ENCODE data around the gene LDLRAD3. TPM values are rescaled to one million over a fixed set of nuclear protein-coding genes. Genes with fewer than 3 reads are reported as not detected.

The LDLRAD3 gene
- total RNA-seq, 2 experiments from 2014 or later: not detected

- Histone ChIP-seq H3K27ac (ENCODE audit: low read depth, low read length, poor library complexity, severe bottlenecking) (no peak overlapping the region), H4K20me1 (ENCODE audit: insufficient read depth, low read length) (no peaks in the 10 kb centered on the region), H3K79me2 (ENCODE audit: insufficient read depth, low read depth, low read length) (no peaks in the 10 kb centered on the region), H2AFZ (ENCODE audit: low read length) (no peak overlapping the region), H3K36me3 (ENCODE audit: insufficient read depth, low read length) (no peaks in the 10 kb centered on the region), H3K4me3 (ENCODE audit: low read depth, low read length, poor library complexity, severe bottlenecking) (no peak overlapping the region), H3K9me3 (ENCODE audit: low read length) (no peaks in the 10 kb centered on the region), H3K4me2 (ENCODE audit: low read length) (no peak overlapping the region), H3K4me1 (ENCODE audit: insufficient read depth, low read length, poor library complexity, severe bottlenecking) (no peaks in the 10 kb centered on the region), H3K9me2 (ENCODE audit: insufficient read depth, low read length) (no peaks in the 10 kb centered on the region)
- intact Hi-C loops (cut with micrococcal nuclease; ENCODE audit: unreplicated experiment): no loop called here
- no TSS peak for BruUV-seq (replicated peaks)
- ChIA-PET POLR2A (interaction anchor here (0.7 kb wide), 1 partner anchor 427 kb away, joined by 3 read pairs; no protein-coding TSS in a partner anchor), CTCF (ENCODE audit: unreplicated experiment) (no interaction called here)
- DNase-seq (ENCODE audit: low spot score): no peak
- TF ChIP-seq EZH2phosphoT487 (IDR thresholded peaks at IDR 0.05; ENCODE audit: borderline replicate concordance, low read depth, low read length): no peak
- no peak for TF ChIP-seq CTCF (conservative IDR thresholded peaks at IDR 0.05; ENCODE audit: low read length)
Measured at GRCh38 chr11:36089920-36090319, 146.1 kb downstream of the LDLRAD3 start.

- no peak overlapping the region for H2AFZ ChIP-seq (ENCODE audit: low read length)
- intact Hi-C loops (cut with micrococcal nuclease; ENCODE audit: unreplicated experiment): no loop called here
- CTCF ChIA-PET (ENCODE audit: unreplicated experiment): no interaction called here
Measured at GRCh38 chr11:36090356-36091109, 146.7 kb downstream of the LDLRAD3 start.

More at GRCh38 chr11:36090356-36091109, 146.7 kb downstream of the LDLRAD3 start:
- H3K4me3 ChIP-seq (ENCODE audit: low read depth, low read length, poor library complexity, severe bottlenecking): no peak overlapping the region
- H3K27ac ChIP-seq (ENCODE audit: low read depth, low read length, poor library complexity, severe bottlenecking): no peak overlapping the region
- DNase-seq (ENCODE audit: low spot score): no peak
- no peak overlapping the region for H3K4me2 ChIP-seq (ENCODE audit: low read length)
- no peaks in the 10 kb centered on the region for H3K9me2 ChIP-seq (ENCODE audit: insufficient read depth, low read length)
- no peaks in the 10 kb centered on the region for H3K4me1 ChIP-seq (ENCODE audit: insufficient read depth, low read length, poor library complexity, severe bottlenecking)
- no peaks in the 10 kb centered on the region for H3K9me3 ChIP-seq (ENCODE audit: low read length)
- no peaks in the 10 kb centered on the region for H3K79me2 ChIP-seq (ENCODE audit: insufficient read depth, low read depth, low read length)
- no peaks in the 10 kb centered on the region for H3K36me3 ChIP-seq (ENCODE audit: insufficient read depth, low read length)
- BruUV-seq (replicated peaks): no TSS peak
- no peaks in the 10 kb centered on the region for H4K20me1 ChIP-seq (ENCODE audit: insufficient read depth, low read length)
- TF ChIP-seq EZH2phosphoT487 (IDR thresholded peaks at IDR 0.05; ENCODE audit: borderline replicate concordance, low read depth, low read length): no peak
- no peak for TF ChIP-seq CTCF (conservative IDR thresholded peaks at IDR 0.05; ENCODE audit: low read length)
- POLR2A ChIA-PET: no interaction called here
